ENCODE measurements around the gene NPTX1.

DNA sequence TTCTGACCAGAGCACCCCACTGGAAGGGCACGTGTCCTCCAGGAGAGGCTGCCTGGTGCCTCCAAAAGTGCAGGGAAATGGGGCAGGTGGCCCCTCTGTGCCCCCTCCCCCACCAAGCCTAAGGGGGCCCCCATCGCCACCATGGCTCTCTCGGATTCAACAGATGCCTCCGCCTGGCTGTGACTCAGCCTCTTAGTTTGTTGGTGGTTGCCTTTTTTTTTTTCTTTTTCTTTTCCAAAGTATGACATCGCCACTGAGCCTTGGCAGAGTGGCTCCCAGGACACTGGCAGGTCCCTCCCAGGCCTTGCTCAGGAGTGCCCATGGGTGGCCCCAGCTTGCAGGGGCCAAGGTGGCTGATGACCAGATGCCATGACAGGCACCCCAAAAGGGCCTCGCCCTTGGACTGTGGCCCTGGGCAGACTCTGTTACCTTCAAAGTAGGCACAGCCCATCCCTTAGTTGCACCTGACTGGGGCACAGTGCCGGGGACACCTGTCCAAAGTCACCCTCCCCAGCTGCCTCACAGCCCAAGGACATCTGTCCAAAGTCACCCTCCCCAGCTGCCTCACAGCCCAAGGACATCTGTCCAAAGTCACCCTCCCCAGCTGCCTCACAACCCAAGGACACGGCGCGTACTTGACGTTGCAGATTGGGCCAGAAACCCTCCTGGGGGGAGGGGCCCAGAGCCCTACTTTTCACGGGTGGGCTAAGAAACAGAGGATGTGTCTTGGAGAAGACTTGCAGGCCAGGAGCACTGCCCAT is 29.6 kb downstream of the NPTX1 start:
- TF ChIP-seq, protein P1, sequence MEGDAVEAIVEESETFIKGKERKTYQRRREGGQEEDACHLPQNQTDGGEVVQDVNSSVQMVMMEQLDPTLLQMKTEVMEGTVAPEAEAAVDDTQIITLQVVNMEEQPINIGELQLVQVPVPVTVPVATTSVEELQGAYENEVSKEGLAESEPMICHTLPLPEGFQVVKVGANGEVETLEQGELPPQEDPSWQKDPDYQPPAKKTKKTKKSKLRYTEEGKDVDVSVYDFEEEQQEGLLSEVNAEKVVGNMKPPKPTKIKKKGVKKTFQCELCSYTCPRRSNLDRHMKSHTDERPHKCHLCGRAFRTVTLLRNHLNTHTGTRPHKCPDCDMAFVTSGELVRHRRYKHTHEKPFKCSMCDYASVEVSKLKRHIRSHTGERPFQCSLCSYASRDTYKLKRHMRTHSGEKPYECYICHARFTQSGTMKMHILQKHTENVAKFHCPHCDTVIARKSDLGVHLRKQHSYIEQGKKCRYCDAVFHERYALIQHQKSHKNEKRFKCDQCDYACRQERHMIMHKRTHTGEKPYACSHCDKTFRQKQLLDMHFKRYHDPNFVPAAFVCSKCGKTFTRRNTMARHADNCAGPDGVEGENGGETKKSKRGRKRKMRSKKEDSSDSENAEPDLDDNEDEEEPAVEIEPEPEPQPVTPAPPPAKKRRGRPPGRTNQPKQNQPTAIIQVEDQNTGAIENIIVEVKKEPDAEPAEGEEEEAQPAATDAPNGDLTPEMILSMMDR (IDR thresholded peaks at IDR 0.05), result no peak
- TF ChIP-seq POLR2A (IDR thresholded peaks at IDR 0.05) (no peak), EP300 (IDR thresholded peaks at IDR 0.05) (no peak)

All from tibial nerve (tissue), 4 donors.